ENCODE measurements around the gene INSC. TPM values are rescaled to one million over a fixed set of nuclear protein-coding genes. Genes with fewer than 3 reads are reported as not detected.

The INSC gene
- total RNA-seq, 1 donor from 2014 or later = not detected

- H3K36me3 Mint-ChIP-seq (ENCODE audit: low read depth) = no peaks in the 10 kb centered on the region
Observed at GRCh38 chr11:15142838-15143237, 28.1 kb downstream of the INSC start.

GRCh38 chr11:15143855-15144254, 29.1 kb downstream of the INSC start:
- H3K4me3 Mint-ChIP-seq = no peak overlapping the region
- H3K36me3 Mint-ChIP-seq (ENCODE audit: low read depth) = no peaks in the 10 kb centered on the region
- DNase-seq (ENCODE audit: low spot score) = no peak
- no peak overlapping the region for H3K27ac Mint-ChIP-seq
- H3K27me3 Mint-ChIP-seq (ENCODE audit: insufficient read depth) = peaks cover 6% of the 10 kb centered on the region
- H3K9me3 Mint-ChIP-seq = no peaks in the 10 kb centered on the region
- intact Hi-C loops (cut with micrococcal nuclease) = no loop called here
- no peaks in the 10 kb centered on the region for H3K4me1 Mint-ChIP-seq (ENCODE audit: low read depth)

More at GRCh38 chr11:15142838-15143237, 28.1 kb downstream of the INSC start:
- Mint-ChIP-seq H3K27me3 (ENCODE audit: insufficient read depth) (peaks cover 6% of the 10 kb centered on the region), H3K27ac (no peak overlapping the region), H3K9me3 (no peaks in the 10 kb centered on the region), H3K4me3 (no peak overlapping the region), H3K4me1 (ENCODE audit: low read depth) (peaks cover 3% of the 10 kb centered on the region)
- intact Hi-C loops (cut with micrococcal nuclease) = no loop called here
- no peak for DNase-seq (ENCODE audit: low spot score)

- Mint-ChIP-seq H3K27ac (no peak overlapping the region), H3K27me3 (ENCODE audit: insufficient read depth) (peaks cover 6% of the 10 kb centered on the region), H3K9me3 (no peaks in the 10 kb centered on the region), H3K4me1 (ENCODE audit: low read depth) (no peaks in the 10 kb centered on the region), H3K36me3 (ENCODE audit: low read depth) (no peaks in the 10 kb centered on the region), H3K4me3 (no peak overlapping the region)
- DNase-seq (ENCODE audit: low spot score) = no peak
- intact Hi-C loops (cut with micrococcal nuclease) = no loop called here
Observed at GRCh38 chr11:15144347-15144746, 29.6 kb downstream of the INSC start.

GRCh38 chr11:15145151-15145550, 30.4 kb downstream of the INSC start:
- peaks cover 6% of the 10 kb centered on the region for H3K27me3 Mint-ChIP-seq (ENCODE audit: insufficient read depth)
- DNase-seq (ENCODE audit: low spot score) = no peak
- no peaks in the 10 kb centered on the region for H3K36me3 Mint-ChIP-seq (ENCODE audit: low read depth)
- peaks cover 7% of the 10 kb centered on the region for H3K4me1 Mint-ChIP-seq (ENCODE audit: low read depth)
- no peak overlapping the region for H3K27ac Mint-ChIP-seq
- no peaks in the 10 kb centered on the region for H3K9me3 Mint-ChIP-seq
- intact Hi-C loops (cut with micrococcal nuclease) = no loop called here
- no peak overlapping the region for H3K4me3 Mint-ChIP-seq

GRCh38 chr11:15145615-15146014, 30.9 kb downstream of the INSC start:
- H3K36me3 Mint-ChIP-seq (ENCODE audit: low read depth) = no peaks in the 10 kb centered on the region
- no peak overlapping the region for H3K4me3 Mint-ChIP-seq
- no peaks in the 10 kb centered on the region for H3K9me3 Mint-ChIP-seq
- DNase-seq (ENCODE audit: low spot score) = no peak
- H3K4me1 Mint-ChIP-seq (ENCODE audit: low read depth) = peaks cover 12% of the 10 kb centered on the region
- no peak overlapping the region for H3K27ac Mint-ChIP-seq
- peaks cover 3% of the 10 kb centered on the region for H3K27me3 Mint-ChIP-seq (ENCODE audit: insufficient read depth)
- intact Hi-C loops (cut with micrococcal nuclease) = no loop called here

- Mint-ChIP-seq H3K4me3 (no peak overlapping the region), H3K27me3 (ENCODE audit: insufficient read depth) (peaks cover 3% of the 10 kb centered on the region), H3K9me3 (no peaks in the 10 kb centered on the region), H3K4me1 (ENCODE audit: low read depth) (peaks cover 20% of the 10 kb centered on the region), H3K27ac (no peak overlapping the region), H3K36me3 (ENCODE audit: low read depth) (no peaks in the 10 kb centered on the region)
- intact Hi-C loops (cut with micrococcal nuclease) = no loop called here
- no peak for DNase-seq (ENCODE audit: low spot score)
Observed at GRCh38 chr11:15146271-15147003, 31.7 kb downstream of the INSC start.

GRCh38 chr11:15148169-15148568, 33.4 kb downstream of the INSC start:
- DNase-seq (ENCODE audit: low spot score) = no peak
- intact Hi-C loops (cut with micrococcal nuclease) = no loop called here
- Mint-ChIP-seq H3K36me3 (ENCODE audit: low read depth) (no peaks in the 10 kb centered on the region), H3K9me3 (no peaks in the 10 kb centered on the region), H3K27me3 (ENCODE audit: insufficient read depth) (peaks cover 3% of the 10 kb centered on the region), H3K4me3 (no peak overlapping the region), H3K4me1 (ENCODE audit: low read depth) (peaks cover 32% of the 10 kb centered on the region), H3K27ac (no peak overlapping the region)

- no peaks in the 10 kb centered on the region for H3K9me3 Mint-ChIP-seq
- peaks cover 3% of the 10 kb centered on the region for H3K27me3 Mint-ChIP-seq (ENCODE audit: insufficient read depth)
- H3K27ac Mint-ChIP-seq = no peak overlapping the region
- H3K4me1 Mint-ChIP-seq (ENCODE audit: low read depth) = peaks cover 32% of the 10 kb centered on the region
- H3K36me3 Mint-ChIP-seq (ENCODE audit: low read depth) = no peaks in the 10 kb centered on the region
- H3K4me3 Mint-ChIP-seq = no peak overlapping the region
- DNase-seq (ENCODE audit: low spot score) = no peak
- intact Hi-C loops (cut with micrococcal nuclease) = no loop called here
Observed at GRCh38 chr11:15149050-15149449, 34.3 kb downstream of the INSC start.

- intact Hi-C loops (cut with micrococcal nuclease) = loop anchor here (5.0 kb wide), 1 partner anchor 33 kb away; no protein-coding TSS in a partner anchor
- peaks cover 3% of the 10 kb centered on the region for H3K27me3 Mint-ChIP-seq (ENCODE audit: insufficient read depth)
- no peaks in the 10 kb centered on the region for H3K9me3 Mint-ChIP-seq
- DNase-seq (ENCODE audit: low spot score) = no peak
- peaks cover 32% of the 10 kb centered on the region for H3K4me1 Mint-ChIP-seq (ENCODE audit: low read depth)
- no peaks in the 10 kb centered on the region for H3K36me3 Mint-ChIP-seq (ENCODE audit: low read depth)
- no peak overlapping the region for H3K27ac Mint-ChIP-seq
- H3K4me3 Mint-ChIP-seq = no peak overlapping the region
Observed at GRCh38 chr11:15150507-15150906, 35.8 kb downstream of the INSC start.

GRCh38 chr11:15153231-15153630, 38.5 kb downstream of the INSC start:
- H3K36me3 Mint-ChIP-seq (ENCODE audit: low read depth) = no peaks in the 10 kb centered on the region
- peaks cover 32% of the 10 kb centered on the region for H3K4me1 Mint-ChIP-seq (ENCODE audit: low read depth)
- H3K27ac Mint-ChIP-seq = no peak overlapping the region
- no peak overlapping the region for H3K4me3 Mint-ChIP-seq
- DNase-seq (ENCODE audit: low spot score) = no peak
- no peaks in the 10 kb centered on the region for H3K9me3 Mint-ChIP-seq
- no peaks in the 10 kb centered on the region for H3K27me3 Mint-ChIP-seq (ENCODE audit: insufficient read depth)
- intact Hi-C loops (cut with micrococcal nuclease) = loop anchor here (5.0 kb wide), 1 partner anchor 36 kb away; no protein-coding TSS in a partner anchor

- no peak overlapping the region for H3K27ac Mint-ChIP-seq
- intact Hi-C loops (cut with micrococcal nuclease) = no loop called here
- H3K4me1 Mint-ChIP-seq (ENCODE audit: low read depth) = peaks cover 5% of the 10 kb centered on the region
- no peak overlapping the region for H3K4me3 Mint-ChIP-seq
- peaks cover 8% of the 10 kb centered on the region for H3K27me3 Mint-ChIP-seq (ENCODE audit: insufficient read depth)
- no peaks in the 10 kb centered on the region for H3K36me3 Mint-ChIP-seq (ENCODE audit: low read depth)
- no peak for DNase-seq (ENCODE audit: low spot score)
- no peaks in the 10 kb centered on the region for H3K9me3 Mint-ChIP-seq
Observed at GRCh38 chr11:15157181-15157580, 42.5 kb downstream of the INSC start.

GRCh38 chr11:15157606-15158137, 42.9 kb downstream of the INSC start:
- peaks cover 8% of the 10 kb centered on the region for H3K27me3 Mint-ChIP-seq (ENCODE audit: insufficient read depth)
- H3K36me3 Mint-ChIP-seq (ENCODE audit: low read depth) = no peaks in the 10 kb centered on the region
- H3K27ac Mint-ChIP-seq = no peak overlapping the region
- H3K9me3 Mint-ChIP-seq = no peaks in the 10 kb centered on the region
- H3K4me3 Mint-ChIP-seq = no peak overlapping the region
- no peaks in the 10 kb centered on the region for H3K4me1 Mint-ChIP-seq (ENCODE audit: low read depth)
- intact Hi-C loops (cut with micrococcal nuclease) = no loop called here
- no peak for DNase-seq (ENCODE audit: low spot score)

- H3K9me3 Mint-ChIP-seq = no peaks in the 10 kb centered on the region
- intact Hi-C loops (cut with micrococcal nuclease) = loop anchor here (1.0 kb wide), 2 partner anchors 57 to 250 kb away; no protein-coding TSS in a partner anchor
Observed at GRCh38 chr11:15158351-15159015, 43.8 kb downstream of the INSC start.

More at GRCh38 chr11:15158351-15159015, 43.8 kb downstream of the INSC start:
- Mint-ChIP-seq H3K27ac (no peak overlapping the region), H3K4me3 (no peak overlapping the region), H3K27me3 (ENCODE audit: insufficient read depth) (peaks cover 11% of the 10 kb centered on the region), H3K36me3 (ENCODE audit: low read depth) (no peaks in the 10 kb centered on the region), H3K4me1 (ENCODE audit: low read depth) (no peaks in the 10 kb centered on the region)
- no peak for DNase-seq (ENCODE audit: low spot score)
